Measurements from ENCODE around the gene MID1. TPM values are rescaled to one million over a fixed set of nuclear protein-coding genes. Genes with fewer than 3 reads are reported as not detected.

The MID1 gene
- total RNA-seq = 14.6 and 16.8 TPM in 2 replicates

DNA sequence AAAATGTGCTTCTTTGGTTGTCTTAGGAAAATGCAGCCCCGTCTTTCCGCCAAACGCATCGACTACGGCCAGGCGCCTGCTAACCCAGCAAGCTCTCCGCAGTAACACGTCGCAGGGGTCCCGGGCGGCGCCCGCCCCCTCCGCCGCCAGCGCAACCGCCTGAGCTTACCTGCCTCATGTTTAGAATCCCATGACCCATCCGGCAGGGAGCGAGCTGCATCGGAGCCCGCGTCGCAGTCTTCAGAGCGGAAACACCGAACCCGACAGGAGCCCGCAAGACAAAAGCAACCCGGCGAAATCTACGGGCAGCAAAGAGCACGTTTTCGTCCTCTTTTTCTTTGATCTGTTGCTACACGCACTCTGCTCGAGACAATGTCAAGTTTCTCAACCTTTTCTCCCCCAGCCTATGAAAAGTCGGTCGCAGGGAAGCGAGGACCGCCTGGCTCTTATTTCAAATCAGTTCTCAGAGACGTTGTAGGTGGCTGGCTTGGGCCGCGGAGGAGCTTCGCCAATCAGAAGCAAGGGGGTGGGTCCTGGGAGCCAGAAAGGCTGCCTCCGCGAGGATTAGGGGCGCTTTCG, at the start of gene MID1:
Gene MID1 (minus strand): TSS at position 465 of the 579 bp plus-strand sequence. CDS start 53,038 bp downstream, outside the sequence.

